AG09319 (cell line): ENCODE data around the gene TMPRSS5.
A peak's percentile ranks its signal among the peaks of the same experiment; 100 is the strongest.
"Not testable (repeated sequence)": the region's sequence is repeated elsewhere in the genome, so short reads cannot be mapped to it uniquely, and the experiment has no call there.

Experiments used
- DNase-seq: peaks from one replicate; pipeline ENCODE4 v3.0.0-alpha.2; 2010; ENCODE audit warnings: low read depth; ENCODE audit errors: extremely low read depth
- TF ChIP-seq, protein P1 (sequence below): IDR thresholded peaks from 2 replicates; pipeline ENCODE4 v1.5.1; 2011; ENCODE audit warnings: low read depth, mild to moderate bottlenecking, inconsistent platforms, low read length, moderate library complexity

Gene TMPRSS5

DNA sequence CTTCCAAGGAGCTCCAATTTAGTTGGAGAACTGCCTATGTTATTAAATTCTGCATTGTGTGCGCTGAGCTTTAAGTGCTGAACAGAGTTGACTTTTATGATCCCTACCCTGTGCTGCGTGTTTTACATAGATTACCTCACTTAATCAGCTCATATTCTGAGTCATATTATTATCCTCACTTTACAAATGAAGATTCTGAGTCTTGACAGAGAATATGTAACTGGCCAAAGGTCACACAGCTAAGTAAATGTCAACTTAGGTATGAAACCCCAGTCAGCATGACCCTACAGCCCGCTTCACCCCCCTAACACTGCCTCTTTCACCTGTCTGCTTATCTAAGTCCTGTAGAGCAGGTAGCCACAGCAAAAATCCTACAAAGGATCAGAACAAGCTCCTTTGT is 19.8 kb upstream of the TMPRSS5 start:
- TF ChIP-seq, protein P1, sequence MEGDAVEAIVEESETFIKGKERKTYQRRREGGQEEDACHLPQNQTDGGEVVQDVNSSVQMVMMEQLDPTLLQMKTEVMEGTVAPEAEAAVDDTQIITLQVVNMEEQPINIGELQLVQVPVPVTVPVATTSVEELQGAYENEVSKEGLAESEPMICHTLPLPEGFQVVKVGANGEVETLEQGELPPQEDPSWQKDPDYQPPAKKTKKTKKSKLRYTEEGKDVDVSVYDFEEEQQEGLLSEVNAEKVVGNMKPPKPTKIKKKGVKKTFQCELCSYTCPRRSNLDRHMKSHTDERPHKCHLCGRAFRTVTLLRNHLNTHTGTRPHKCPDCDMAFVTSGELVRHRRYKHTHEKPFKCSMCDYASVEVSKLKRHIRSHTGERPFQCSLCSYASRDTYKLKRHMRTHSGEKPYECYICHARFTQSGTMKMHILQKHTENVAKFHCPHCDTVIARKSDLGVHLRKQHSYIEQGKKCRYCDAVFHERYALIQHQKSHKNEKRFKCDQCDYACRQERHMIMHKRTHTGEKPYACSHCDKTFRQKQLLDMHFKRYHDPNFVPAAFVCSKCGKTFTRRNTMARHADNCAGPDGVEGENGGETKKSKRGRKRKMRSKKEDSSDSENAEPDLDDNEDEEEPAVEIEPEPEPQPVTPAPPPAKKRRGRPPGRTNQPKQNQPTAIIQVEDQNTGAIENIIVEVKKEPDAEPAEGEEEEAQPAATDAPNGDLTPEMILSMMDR, result no peak
- no peak for DNase-seq

DNA sequence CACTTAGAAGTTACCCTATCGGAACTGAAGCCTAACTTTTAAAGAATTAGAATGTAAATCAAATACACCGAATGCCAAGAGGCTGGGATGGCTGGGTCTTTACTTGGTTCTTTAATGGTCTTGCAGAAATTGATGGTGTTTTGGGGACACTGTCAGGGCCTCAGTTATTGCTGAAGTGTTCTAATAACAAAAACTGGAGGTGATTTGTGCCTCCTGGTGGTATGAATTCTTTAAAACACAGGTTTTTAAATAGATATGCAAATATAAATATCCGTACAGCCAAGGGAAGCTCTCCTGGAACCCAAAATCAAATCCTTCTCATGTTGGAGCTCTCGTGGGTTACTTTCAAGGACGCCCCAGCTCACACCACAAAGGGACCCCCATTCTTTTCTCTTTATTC is 19.3 kb upstream of the TMPRSS5 start:
- TF ChIP-seq, protein P1, result no peak
- DNase-seq, result no peak

DNA sequence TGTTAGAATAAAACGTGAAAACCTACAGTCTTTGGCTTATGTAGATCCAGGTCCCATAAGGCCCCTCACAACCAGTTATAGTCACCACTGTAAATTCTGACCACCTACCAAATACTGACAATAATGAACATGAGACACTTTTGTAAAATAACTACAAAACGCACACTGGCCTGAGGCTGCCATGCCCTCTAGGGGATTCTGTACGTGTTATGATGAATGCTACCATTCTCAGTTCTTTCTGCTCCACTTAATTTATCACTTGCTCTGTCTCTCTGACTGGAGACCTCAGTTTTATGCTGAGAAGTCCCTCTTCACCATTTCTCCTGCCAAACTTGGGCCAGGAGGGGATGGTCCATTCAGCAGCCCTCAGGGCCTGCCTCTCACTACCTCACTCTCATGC is 18.7 kb upstream of the TMPRSS5 start:
- no peak for DNase-seq
- TF ChIP-seq, protein P1, result no peak

DNA sequence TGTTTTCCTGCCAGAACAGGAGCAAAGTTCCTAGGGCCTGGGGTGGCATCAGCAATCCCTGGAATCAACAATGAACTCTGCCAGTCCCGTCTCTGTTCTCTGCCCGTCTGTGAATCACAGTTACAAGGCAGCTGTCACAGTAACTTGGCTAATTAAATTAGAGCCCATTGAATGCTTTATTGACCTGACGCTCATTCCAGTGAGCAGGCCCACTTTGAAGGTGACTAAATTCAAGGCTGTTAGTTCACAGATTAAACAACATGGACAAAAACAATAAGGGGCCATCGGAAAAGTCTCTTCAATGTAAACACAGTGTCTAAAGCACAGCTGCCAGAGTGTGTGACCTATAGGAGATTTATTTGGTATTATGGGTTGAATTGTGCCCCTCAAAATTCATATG is 17.7 kb upstream of the TMPRSS5 start:
- no peak for DNase-seq
- TF ChIP-seq, protein P1, result no peak

DNA sequence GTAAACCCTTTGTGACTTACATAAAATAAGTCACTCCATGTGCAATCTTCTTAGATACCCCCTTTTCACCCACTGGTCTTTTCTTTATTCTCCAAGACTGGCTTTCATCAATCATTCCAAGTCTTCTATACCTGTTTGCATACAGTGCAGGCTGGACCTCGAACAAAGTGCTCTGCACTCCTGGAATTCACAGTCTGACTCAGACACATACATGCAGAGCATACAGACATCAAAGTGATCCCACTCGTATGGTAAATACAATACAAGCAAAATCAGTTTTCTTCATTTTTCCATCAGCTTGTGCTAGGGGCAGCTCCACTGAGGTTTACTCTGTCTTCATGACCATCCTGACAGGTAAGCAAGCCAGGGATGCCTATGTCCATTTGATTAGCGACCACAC is 16.8 kb upstream of the TMPRSS5 start:
- TF ChIP-seq, protein P1, result no peak
- no peak for DNase-seq

DNA sequence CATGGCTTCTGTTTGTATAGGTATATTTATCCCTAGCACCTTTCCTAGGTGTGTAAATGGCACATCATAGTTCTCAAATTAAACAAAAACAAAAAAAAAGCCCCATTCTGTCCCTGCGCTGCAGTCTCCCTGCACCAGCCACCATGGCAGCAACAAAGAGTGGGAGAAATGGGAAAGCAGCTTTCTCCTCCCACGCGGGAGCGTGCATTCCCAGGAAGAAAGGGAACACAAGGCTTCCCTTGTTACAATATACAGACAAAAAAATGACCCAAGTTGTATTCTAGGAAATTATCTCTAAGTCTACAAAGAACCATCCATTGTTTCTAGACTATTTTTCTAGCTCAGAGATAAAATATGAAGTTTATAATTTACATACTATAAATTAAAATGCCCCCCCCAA is 16.1 kb upstream of the TMPRSS5 start:
- DNase-seq, result no peak

DNA sequence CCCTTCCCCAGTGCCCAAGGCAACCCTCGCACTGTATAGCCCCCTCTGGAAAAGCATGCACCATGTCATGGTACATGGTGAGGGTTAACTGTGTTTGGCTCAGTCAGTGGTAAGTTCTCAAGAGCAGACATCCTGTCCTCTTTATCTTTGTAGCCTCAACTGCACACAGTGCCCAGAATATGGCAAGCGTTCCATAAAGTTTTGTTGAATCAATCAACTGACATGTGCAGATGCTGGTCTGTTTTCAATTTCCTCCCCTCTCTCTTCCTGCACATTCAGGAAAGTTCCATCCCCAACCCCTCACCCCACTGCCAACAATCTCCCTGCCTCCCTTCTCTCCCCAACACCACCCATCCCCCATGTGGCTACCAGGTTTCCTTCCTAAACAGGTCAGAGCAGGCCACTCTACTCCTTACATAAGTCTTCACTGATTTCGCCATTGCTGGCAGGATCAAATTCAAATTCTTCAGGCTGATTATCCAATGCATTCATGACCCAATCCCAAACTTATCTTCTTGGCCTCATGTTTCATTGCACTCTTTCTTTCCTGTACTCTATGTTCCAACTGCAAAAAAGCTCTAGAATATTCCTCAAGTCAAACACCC is 15.5 kb upstream of the TMPRSS5 start:
- peak; percentile 44 for DNase-seq
- TF ChIP-seq, protein P1, result no peak

More for the DNA sequence above, 16.1 kb upstream of the TMPRSS5 start:
- TF ChIP-seq, protein P1, result no peak

DNA sequence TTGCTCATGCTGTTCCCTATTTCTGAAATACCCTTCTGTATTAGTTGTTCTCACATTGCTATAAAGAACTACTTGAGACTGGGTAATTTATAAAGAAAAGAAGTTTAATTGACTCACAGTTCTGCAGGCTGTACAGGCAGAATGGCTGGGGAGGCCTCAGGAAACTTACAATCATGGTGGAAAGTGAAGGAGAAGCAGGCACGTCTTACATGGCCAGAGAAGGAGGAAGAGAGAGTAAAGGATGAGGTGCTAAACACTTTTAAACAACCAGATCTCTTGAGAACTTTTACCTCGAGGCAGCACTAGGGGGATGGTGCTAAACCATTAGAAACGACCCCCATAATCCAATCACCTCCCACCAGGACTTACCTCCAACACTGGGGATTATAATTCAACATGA is 14.4 kb upstream of the TMPRSS5 start:
- DNase-seq, result not testable (repeated sequence)
